ENCODE data around the gene BCAN.

DNA sequence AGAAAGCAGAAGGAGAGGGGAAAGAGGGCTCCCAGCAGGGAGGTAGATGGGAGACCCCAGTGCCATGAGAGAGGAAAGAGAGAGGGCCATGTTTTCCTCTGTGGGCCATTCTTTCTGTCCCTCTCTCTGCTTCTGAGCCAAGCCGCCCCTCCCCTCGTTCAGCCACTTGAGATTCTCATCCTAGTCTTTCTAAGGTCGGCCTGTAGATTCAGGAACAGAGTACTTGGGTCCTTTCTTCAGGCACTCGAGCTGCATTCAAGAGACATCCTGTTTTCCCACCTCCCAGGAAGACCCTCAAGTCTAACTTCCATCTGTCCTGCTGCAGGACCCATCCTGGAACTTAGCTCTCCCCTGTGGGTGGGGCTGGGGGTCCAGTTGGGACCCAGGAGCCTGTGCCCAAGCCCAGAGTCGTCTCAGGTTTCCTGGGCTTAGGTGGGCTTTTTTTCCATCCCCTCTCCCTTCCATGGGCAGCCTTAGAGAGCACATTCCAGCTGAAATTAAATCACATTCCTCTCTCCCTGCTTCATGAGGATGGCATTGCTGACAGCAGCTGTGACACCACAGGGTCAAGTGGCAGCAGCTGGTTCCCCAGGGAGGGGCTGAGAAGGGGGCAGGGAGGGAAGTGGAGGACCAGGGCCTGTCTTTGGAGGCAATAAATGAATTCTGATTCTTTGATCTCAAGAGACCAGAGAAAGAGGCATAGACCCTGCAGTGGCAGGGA, 22.3 kb downstream of the BCAN start:
- no peak for TF ChIP-seq NR3C1 (IDR thresholded peaks at IDR 0.05)
- TF ChIP-seq CTCF (IDR thresholded peaks at IDR 0.05), result no peak
- no peak for TF ChIP-seq ZFP36 (IDR thresholded peaks at IDR 0.05; ENCODE audit: borderline replicate concordance, partially characterized antibody)
- TF ChIP-seq BHLHE40 (IDR thresholded peaks at IDR 0.05; ENCODE audit: low read depth, low read length), result no peak
- TF ChIP-seq HMGXB4 (CRISPR knock-in tag; IDR thresholded peaks at IDR 0.05; ENCODE audit: borderline replicate concordance), result no peak
- no peak for TF ChIP-seq POLR2A (IDR thresholded peaks at IDR 0.05; ENCODE audit: low read length)
- TF ChIP-seq EP300 (IDR thresholded peaks at IDR 0.05), result no peak
- no peak for TF ChIP-seq PHF8 (IDR thresholded peaks at IDR 0.05; ENCODE audit: borderline replicate concordance, low read depth)
- no peak for TF ChIP-seq RNF2 (IDR thresholded peaks at IDR 0.05; ENCODE audit: borderline replicate concordance, low read depth)
- TF ChIP-seq SREBF2 (IDR thresholded peaks at IDR 0.05), result no peak

All from A549 (cell line).